HEK293 (cell line): Measurements from ENCODE around the gene DUSP12.
"Not testable (repeated sequence)": the region's sequence is repeated elsewhere in the genome, so short reads cannot be mapped to it uniquely, and the experiment has no call there.

ENCODE experiments used
- CTCF ChIP-seq: fragments of 450-650 bp; formaldehyde crosslinking; IDR thresholded peaks from 2 replicates; pipeline ENCODE4 v1.5.1; 2016; ENCODE audit warnings: missing biosample characterization, missing genetic modification characterization
- HOXD13 ChIP-seq: sonication (generic); formaldehyde crosslinking; IDR thresholded peaks from 2 replicates; pipeline ENCODE4 v1.8.0; 2022; ENCODE audit warnings: missing genetic modification reagents, borderline replicate concordance
- SETDB1 ChIP-seq: IDR thresholded peaks from one replicate; pipeline ENCODE4 v1.6.1; 2017; ENCODE audit warnings: mild to moderate bottlenecking, low read length, moderate library complexity, mixed read lengths; ENCODE audit not compliant: insufficient read length
- ZBTB8A ChIP-seq: fragments of 450-650 bp; formaldehyde crosslinking; IDR thresholded peaks from 2 replicates; pipeline ENCODE4 v1.5.1; 2016; ENCODE audit warnings: missing biosample characterization, missing genetic modification characterization
- ZNF140 ChIP-seq: fragments of 450-650 bp; formaldehyde crosslinking; IDR thresholded peaks from 2 replicates; pipeline ENCODE4 v1.5.1; 2016; ENCODE audit warnings: missing biosample characterization, missing genetic modification characterization
- ZNF146 ChIP-seq: fragments of 450-650 bp; formaldehyde crosslinking; IDR thresholded peaks from 2 replicates; pipeline ENCODE4 v1.5.1; 2016; ENCODE audit warnings: missing biosample characterization, missing genetic modification characterization
- ZNF18 ChIP-seq: fragments of 450-650 bp; formaldehyde crosslinking; IDR thresholded peaks from 2 replicates; pipeline ENCODE4 v1.5.1; 2016; ENCODE audit warnings: missing biosample characterization, missing genetic modification characterization
- ZNF266 ChIP-seq: fragments of 450-650 bp; formaldehyde crosslinking; IDR thresholded peaks from 2 replicates; pipeline ENCODE4 v1.5.1; 2016; ENCODE audit warnings: missing biosample characterization, missing genetic modification characterization, low read depth
- ZNF274 ChIP-seq, 2 experiments: fragments of 200-500 bp in 1 of 2; fragments of 450-650 bp in 1 of 2; sonication (Bioruptor generic) in 1 of 2; formaldehyde crosslinking in 1 of 2; IDR thresholded peaks; 2 replicates each; pipeline versions ENCODE4 v1.5.1 to v1.6.1; 2014 to 2016; ENCODE audit warnings: borderline replicate concordance in 1 of 2, inconsistent platforms in 1 of 2, low read length in 1 of 2, missing biosample characterization in 1 of 2, missing genetic modification characterization in 1 of 2
- ZNF391 ChIP-seq: fragments of 450-650 bp; formaldehyde crosslinking; IDR thresholded peaks from 2 replicates; pipeline ENCODE4 v1.5.1; 2016; ENCODE audit warnings: low read depth, missing biosample characterization, missing genetic modification characterization, borderline replicate concordance
- ZNF398 ChIP-seq: fragments of 450-650 bp; formaldehyde crosslinking; IDR thresholded peaks from 2 replicates; pipeline ENCODE4 v1.5.1; 2017; ENCODE audit warnings: missing biosample characterization, missing genetic modification characterization
- ZNF658 ChIP-seq: fragments of 450-650 bp; formaldehyde crosslinking; IDR thresholded peaks from 2 replicates; pipeline ENCODE4; 2016; ENCODE audit warnings: missing biosample characterization, missing genetic modification characterization

GRCh38 chr1:161769673-161770045 lies 20.1 kb downstream of the DUSP12 start:
- TF ChIP-seq CTCF (tag by site-specific recombination); ZBTB8A (tag by site-specific recombination); ZNF391 (tag by site-specific recombination); ZNF140; ZNF266 (tag by site-specific recombination); ZNF146 (tag by site-specific recombination); ZNF658 (tag by site-specific recombination); ZNF398 (tag by site-specific recombination); HOXD13 (CRISPR knock-in tag); ZNF274 (IDR thresholded peaks at IDR 0.05; ENCODE audit: low read length); ZNF274 (tag by site-specific recombination; IDR thresholded peaks at IDR 0.05; ENCODE audit: borderline replicate concordance); SETDB1: not testable (repeated sequence)
- TF ChIP-seq ZNF18 (tag by site-specific recombination) = peak; percentile 86
